Body of pancreas (tissue), 4 donors: Measurements from ENCODE around the gene AP2A2.

Experiments
- POLR2A ChIP-seq, 3 donors: fragments of 450-650 bp; IDR thresholded peaks; one replicate each; pipeline ENCODE4 v1.6.1; 2016; ENCODE audit warnings: antibody characterized with exemption in 3 of 3, mild to moderate bottlenecking in 2 of 3
- TF ChIP-seq, protein P1 (sequence below), 7 experiments: fragments of 450-650 bp in 4 of 7; fragments of 200-600 bp in 3 of 7; sonication (generic) in 3 of 7; IDR thresholded peaks; one replicate each; pipeline ENCODE4 v1.5.1; 2016 to 2019; ENCODE audit warnings: antibody characterized with exemption in 7 of 7

- TF ChIP-seq, protein P1, sequence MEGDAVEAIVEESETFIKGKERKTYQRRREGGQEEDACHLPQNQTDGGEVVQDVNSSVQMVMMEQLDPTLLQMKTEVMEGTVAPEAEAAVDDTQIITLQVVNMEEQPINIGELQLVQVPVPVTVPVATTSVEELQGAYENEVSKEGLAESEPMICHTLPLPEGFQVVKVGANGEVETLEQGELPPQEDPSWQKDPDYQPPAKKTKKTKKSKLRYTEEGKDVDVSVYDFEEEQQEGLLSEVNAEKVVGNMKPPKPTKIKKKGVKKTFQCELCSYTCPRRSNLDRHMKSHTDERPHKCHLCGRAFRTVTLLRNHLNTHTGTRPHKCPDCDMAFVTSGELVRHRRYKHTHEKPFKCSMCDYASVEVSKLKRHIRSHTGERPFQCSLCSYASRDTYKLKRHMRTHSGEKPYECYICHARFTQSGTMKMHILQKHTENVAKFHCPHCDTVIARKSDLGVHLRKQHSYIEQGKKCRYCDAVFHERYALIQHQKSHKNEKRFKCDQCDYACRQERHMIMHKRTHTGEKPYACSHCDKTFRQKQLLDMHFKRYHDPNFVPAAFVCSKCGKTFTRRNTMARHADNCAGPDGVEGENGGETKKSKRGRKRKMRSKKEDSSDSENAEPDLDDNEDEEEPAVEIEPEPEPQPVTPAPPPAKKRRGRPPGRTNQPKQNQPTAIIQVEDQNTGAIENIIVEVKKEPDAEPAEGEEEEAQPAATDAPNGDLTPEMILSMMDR (IDR thresholded peaks at IDR 0.05) = no peak
- peak in 2 of 3 donors; percentile 49 to 56 for TF ChIP-seq POLR2A (IDR thresholded peaks at IDR 0.05)
These were observed 15.1 kb upstream of the AP2A2 start, which contains the start of gene CHID1 for GRCh38 chr11:910589-911030.
